Gastrocnemius medialis (tissue), 4 donors: ENCODE measurements around the gene VASN.

Source experiments
- POLR2A ChIP-seq, 2 donors: fragments of 450-650 bp; IDR thresholded peaks; one replicate each; pipeline ENCODE4 v1.6.1; 2017; ENCODE audit warnings: antibody characterized with exemption in 2 of 2, mild to moderate bottlenecking in 2 of 2, moderate library complexity in 2 of 2
- TF ChIP-seq, protein P1 (sequence below), 5 experiments: fragments of 450-650 bp in 3 of 5; fragments of 200-600 bp in 2 of 5; sonication (generic) in 2 of 5; IDR thresholded peaks in 4 of 5; conservative IDR thresholded peaks in 1 of 5; 1 replicate in 4 of 5; 2 replicates in 1 of 5; pipeline ENCODE4 v1.5.1; 2016 to 2019; ENCODE audit warnings: antibody characterized with exemption in 5 of 5, mild to moderate bottlenecking in 3 of 5, moderate library complexity in 3 of 5

- TF ChIP-seq, protein P1, sequence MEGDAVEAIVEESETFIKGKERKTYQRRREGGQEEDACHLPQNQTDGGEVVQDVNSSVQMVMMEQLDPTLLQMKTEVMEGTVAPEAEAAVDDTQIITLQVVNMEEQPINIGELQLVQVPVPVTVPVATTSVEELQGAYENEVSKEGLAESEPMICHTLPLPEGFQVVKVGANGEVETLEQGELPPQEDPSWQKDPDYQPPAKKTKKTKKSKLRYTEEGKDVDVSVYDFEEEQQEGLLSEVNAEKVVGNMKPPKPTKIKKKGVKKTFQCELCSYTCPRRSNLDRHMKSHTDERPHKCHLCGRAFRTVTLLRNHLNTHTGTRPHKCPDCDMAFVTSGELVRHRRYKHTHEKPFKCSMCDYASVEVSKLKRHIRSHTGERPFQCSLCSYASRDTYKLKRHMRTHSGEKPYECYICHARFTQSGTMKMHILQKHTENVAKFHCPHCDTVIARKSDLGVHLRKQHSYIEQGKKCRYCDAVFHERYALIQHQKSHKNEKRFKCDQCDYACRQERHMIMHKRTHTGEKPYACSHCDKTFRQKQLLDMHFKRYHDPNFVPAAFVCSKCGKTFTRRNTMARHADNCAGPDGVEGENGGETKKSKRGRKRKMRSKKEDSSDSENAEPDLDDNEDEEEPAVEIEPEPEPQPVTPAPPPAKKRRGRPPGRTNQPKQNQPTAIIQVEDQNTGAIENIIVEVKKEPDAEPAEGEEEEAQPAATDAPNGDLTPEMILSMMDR (IDR thresholded peaks at IDR 0.05 in 4 of 5, conservative IDR thresholded peaks at IDR 0.05 in 1 of 5) = no peak
- TF ChIP-seq POLR2A (IDR thresholded peaks at IDR 0.05) = no peak
Measured at GRCh38 chr16:4345836-4346781, 25.5 kb upstream of the VASN start.
